H1 (cell line): ENCODE results near the gene MRPL32. TPM values are rescaled to one million over a fixed set of nuclear protein-coding genes. Genes with fewer than 3 reads are reported as not detected.

Experiments
- CEBPB ChIP-seq: IDR thresholded peaks from 2 replicates; pipeline ENCODE4 v1.6.1; 2012; ENCODE audit warnings: low read depth, low read length
- KDM5A ChIP-seq: fragments of 200-600 bp; IDR thresholded peaks from 2 replicates; pipeline ENCODE4 v1.7.1; 2012; ENCODE audit warnings: mild to moderate bottlenecking, low read length, inconsistent platforms, mixed read lengths
- MAFK ChIP-seq: IDR thresholded peaks from 2 replicates; pipeline ENCODE4 v1.6.1; 2012; ENCODE audit warnings: low read depth, mild to moderate bottlenecking, improper control_type of control experiment, low read length
- MAX ChIP-seq: IDR thresholded peaks from 2 replicates; pipeline ENCODE4 v1.6.1; 2012; ENCODE audit warnings: inconsistent platforms
- RBBP5 ChIP-seq: IDR thresholded peaks from 2 replicates; pipeline ENCODE4 v1.7.1; 2012; ENCODE audit warnings: low read depth, mild to moderate bottlenecking, inconsistent platforms, low read length, moderate library complexity, borderline replicate concordance
- TCF12 ChIP-seq: IDR thresholded peaks from 2 replicates; pipeline ENCODE4 v1.6.1; 2011; ENCODE audit warnings: low read depth, mild to moderate bottlenecking, low read length
- ZNF274 ChIP-seq: IDR thresholded peaks from 2 replicates; pipeline ENCODE4 v1.7.0; 2012; ENCODE audit warnings: low read length, borderline replicate concordance; ENCODE audit errors: extremely low read depth
- polyA plus RNA-seq, 7 experiments: library from polyadenylated mRNA; depleted of rRNA in 3 of 7; stranded (reverse) in 5 of 7; unstranded in 2 of 7; fragments of >200 nt in 5 of 7; fragments of 200-250 nt in 2 of 7; gene quantifications; 1 replicate in 5 of 7; 2 replicates in 1 of 7; 4 replicates in 1 of 7; pipeline versions ENCODE4 v1.2.1 to v1.2.3, GENCODE V29; 2011 to 2013; ENCODE audit warnings: missing spikeins in 2 of 7, mixed read lengths in 2 of 7
- total RNA-seq: library from RNA; stranded (reverse); fragmentation: NEBNext Ultra II Directional; extraction: Animal tissue kit (Norgen Biotek cat#: 25700); gene quantifications from 2 replicates; pipeline ENCODE4 v1.2.1, GENCODE V29; 2021

Gene MRPL32
- total and polyA plus RNA-seq, 2 of the 8 experiments (the other 6 are each of a cell fraction or from before 2014, with no cell fraction given): 50.9 to 97.2 TPM

GRCh38 chr7:42976371-42976770 is 44.2 kb downstream of the MRPL32 start (continued):
- TF ChIP-seq MAFK (no peak), ZNF274 (no peak), CEBPB (no peak), MAX (no peak), RBBP5 (no peak), TCF12 (no peak), KDM5A (no peak)
